Measurements from ENCODE around the gene PCBD1.
"Not testable (repeated sequence)": the region's sequence is repeated elsewhere in the genome, so short reads cannot be mapped to it uniquely, and the experiment has no call there.

Gene PCBD1

DNA sequence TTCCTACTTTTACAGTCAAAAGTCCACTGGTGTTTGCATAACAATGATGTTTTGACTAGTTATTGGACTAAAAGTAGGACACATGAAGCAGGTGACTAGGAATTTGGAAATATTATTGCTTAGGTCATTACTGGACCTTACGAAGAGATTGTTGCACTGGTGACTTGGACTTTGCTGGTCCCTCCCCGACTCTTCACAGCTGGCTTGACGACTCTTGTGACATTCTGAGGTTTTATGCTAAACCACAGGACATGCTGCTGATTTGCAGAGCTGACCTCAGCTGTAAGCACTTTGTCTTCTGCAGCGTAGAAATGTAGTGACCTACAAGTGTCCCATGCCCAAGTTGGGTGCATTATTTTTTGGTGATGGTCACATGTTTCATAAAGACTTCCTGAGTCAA, 21.9 kb downstream of the PCBD1 start:
- peaks cover 26 to 54% (median 31%) of the 10 kb centered on the region in 3 donors for H3K36me3 ChIP-seq
- intact Hi-C loops (cut with DNase I; ENCODE audit: low total_unique reads): no loop called here
- no peaks in the 10 kb centered on the region for H3K4me1 ChIP-seq
- TF ChIP-seq, protein P1, sequence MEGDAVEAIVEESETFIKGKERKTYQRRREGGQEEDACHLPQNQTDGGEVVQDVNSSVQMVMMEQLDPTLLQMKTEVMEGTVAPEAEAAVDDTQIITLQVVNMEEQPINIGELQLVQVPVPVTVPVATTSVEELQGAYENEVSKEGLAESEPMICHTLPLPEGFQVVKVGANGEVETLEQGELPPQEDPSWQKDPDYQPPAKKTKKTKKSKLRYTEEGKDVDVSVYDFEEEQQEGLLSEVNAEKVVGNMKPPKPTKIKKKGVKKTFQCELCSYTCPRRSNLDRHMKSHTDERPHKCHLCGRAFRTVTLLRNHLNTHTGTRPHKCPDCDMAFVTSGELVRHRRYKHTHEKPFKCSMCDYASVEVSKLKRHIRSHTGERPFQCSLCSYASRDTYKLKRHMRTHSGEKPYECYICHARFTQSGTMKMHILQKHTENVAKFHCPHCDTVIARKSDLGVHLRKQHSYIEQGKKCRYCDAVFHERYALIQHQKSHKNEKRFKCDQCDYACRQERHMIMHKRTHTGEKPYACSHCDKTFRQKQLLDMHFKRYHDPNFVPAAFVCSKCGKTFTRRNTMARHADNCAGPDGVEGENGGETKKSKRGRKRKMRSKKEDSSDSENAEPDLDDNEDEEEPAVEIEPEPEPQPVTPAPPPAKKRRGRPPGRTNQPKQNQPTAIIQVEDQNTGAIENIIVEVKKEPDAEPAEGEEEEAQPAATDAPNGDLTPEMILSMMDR (IDR thresholded peaks at IDR 0.05): no peak
- DNase-seq: no peak
- H3K27me3 ChIP-seq: no peaks in the 10 kb centered on the region
- no peak overlapping the region for H3K4me3 ChIP-seq
- H3K9me3 ChIP-seq: no peaks in the 10 kb centered on the region
- no peak overlapping the region for H3K27ac ChIP-seq

DNA sequence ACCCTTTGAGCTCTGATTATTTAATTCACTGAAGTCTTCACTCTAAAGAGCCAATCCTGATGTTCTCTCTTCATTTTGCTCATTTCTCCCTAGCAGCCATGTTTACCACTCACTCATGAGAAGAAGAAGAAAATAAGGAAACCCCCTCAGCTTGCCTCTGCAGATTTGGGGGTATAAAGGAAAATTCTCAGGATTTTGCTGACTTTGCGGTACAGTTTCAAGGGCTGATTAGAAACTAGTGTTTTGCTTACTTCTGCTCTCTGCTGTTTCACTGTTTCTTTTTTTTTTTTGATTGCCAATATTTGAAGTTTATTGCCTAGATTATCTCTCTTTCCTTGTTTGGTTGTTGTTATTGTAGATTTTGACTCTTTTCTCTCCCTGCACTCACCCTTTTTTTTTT, 23.4 kb downstream of the PCBD1 start:
- DNase-seq: no peak
- Histone ChIP-seq H3K9me3 (no peaks in the 10 kb centered on the region), H3K36me3 (peaks cover 32 to 55% (median 34%) of the 10 kb centered on the region in 3 donors), H3K27me3 (no peaks in the 10 kb centered on the region), H3K4me3 (no peak overlapping the region), H3K4me1 (no peaks in the 10 kb centered on the region), H3K27ac (no peak overlapping the region)
- intact Hi-C loops (cut with DNase I; ENCODE audit: low total_unique reads): no loop called here
- TF ChIP-seq, protein P1 (IDR thresholded peaks at IDR 0.05): no peak

DNA sequence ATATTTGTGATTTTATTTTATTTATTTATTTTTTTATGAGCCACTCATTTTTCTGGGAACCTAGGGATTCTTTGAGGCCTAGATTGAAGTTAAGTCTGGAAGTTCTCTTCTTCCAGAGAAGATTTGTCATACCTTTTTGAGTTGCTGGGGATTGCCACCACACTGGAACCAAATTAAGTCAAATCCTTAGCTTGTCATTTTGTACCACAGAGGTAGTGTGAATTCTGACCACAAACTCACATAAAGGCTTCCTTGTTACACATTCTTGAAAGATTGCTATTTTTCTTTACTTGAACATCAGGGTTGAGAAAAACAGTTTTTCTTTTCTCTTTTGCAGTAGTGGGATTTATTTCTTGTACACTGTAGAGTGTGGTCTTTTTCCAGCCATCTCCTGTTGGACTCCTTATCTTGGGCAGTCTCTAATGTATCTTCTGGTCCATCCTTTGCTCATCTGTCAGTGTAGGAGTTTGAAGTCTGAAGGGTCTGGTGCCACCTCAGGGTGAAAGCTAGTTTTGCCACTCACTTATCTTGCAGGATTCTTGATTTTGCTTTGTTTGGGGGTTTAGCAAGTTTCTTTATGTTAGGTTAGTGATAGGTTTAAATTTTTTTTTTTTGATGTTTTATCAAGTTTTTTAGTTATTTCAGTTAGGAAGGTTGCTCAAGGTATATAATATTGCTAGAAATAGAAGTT, 24.8 kb downstream of the PCBD1 start:
- intact Hi-C loops (cut with DNase I; ENCODE audit: low total_unique reads): no loop called here
- no peak for DNase-seq
- Histone ChIP-seq H3K27me3 (no peaks in the 10 kb centered on the region), H3K36me3 (peaks cover 26 to 55% (median 36%) of the 10 kb centered on the region in 3 donors), H3K4me1 (no peaks in the 10 kb centered on the region), H3K27ac (no peak overlapping the region), H3K4me3 (no peak overlapping the region), H3K9me3 (no peaks in the 10 kb centered on the region)
- TF ChIP-seq, protein P1 (IDR thresholded peaks at IDR 0.05): no peak

DNA sequence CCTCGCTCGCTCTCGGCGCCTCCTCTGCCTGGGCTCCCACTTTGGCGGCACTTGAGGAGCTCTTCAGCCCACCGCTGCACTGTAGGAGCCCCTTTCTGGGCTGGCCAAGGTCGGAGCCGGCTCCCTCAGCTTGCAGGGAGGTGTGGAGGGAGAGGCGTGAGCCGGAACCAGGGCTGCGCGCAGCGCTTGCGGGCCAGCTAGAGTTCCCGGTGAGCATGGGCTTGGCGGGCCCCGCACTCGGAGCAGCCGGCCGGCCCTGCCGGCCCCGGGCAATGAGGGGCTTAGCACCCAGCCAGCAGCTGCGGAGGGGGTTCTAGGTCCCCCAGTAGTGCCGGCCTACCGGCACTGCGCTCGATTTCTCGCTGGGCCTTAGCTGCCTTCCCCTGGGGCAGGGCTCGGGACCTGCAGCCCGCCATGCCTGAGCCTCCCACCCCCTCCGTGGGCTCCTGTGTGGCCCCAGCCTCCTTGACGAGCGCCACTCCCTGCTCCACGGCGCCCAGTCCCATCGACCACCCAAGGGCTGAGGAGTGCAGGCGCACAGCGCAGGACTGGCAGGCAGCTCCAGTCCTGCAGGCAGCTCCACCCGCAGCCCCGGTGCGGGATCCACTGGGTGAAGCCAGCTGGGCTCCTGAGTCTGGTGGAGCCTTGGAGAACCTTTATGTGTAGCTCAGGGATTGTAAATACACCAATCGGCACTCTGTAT, 26.7 kb downstream of the PCBD1 start:
- H3K27ac ChIP-seq; H3K4me1 ChIP-seq; intact Hi-C loops (cut with DNase I; ENCODE audit: low total_unique reads); H3K4me3 ChIP-seq; H3K9me3 ChIP-seq; H3K27me3 ChIP-seq; DNase-seq: not testable (repeated sequence)
- peaks cover 36 to 68% (median 53%) of the 10 kb centered on the region in 3 donors for H3K36me3 ChIP-seq

DNA sequence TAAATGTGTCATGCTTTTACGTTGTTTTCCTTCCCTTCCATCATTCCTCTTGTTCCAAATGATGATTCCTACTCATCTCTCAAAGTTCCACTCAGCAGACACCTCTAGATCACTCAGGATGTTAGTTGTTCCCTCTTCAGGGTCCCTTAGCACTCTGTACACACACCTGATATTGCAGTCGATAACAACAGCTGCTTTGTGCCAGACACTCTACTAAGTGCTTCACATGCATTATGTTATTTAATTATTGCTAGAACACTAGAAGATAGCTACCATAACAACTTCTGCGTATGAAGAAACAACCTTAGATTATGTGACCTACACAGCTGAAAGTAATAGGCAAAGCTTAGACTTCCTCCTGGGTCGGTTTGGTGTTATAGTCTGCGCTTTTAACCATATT, 29.6 kb downstream of the PCBD1 start:
- Histone ChIP-seq H3K27ac (no peak overlapping the region), H3K9me3 (no peaks in the 10 kb centered on the region), H3K4me3 (no peak overlapping the region), H3K27me3 (no peaks in the 10 kb centered on the region), H3K36me3 (peaks cover 60 to 89% (median 69%) of the 10 kb centered on the region in 3 donors), H3K4me1 (no peaks in the 10 kb centered on the region)
- intact Hi-C loops (cut with DNase I; ENCODE audit: low total_unique reads): no loop called here
- no peak for DNase-seq
- TF ChIP-seq, protein P1 (IDR thresholded peaks at IDR 0.05): no peak

DNA sequence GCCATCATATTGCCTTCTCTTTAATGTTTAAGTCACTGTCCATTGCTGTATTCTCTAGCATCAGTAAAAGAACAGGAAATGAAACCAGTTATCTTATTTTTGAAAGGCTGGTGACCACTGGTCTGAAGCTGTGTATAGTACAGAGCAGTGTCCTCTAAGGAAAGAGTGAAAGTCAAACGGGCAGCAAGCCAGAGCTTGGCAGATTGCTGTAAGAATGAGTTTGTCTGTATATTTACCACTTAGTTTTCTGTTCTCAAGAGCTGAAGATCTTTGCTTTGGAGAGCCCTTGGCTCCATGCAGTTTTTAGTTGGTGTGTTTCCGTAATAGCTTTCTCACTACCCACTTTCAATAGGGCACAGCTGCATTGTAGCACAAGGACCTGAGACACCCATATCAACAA, 31.9 kb downstream of the PCBD1 start:
- intact Hi-C loops (cut with DNase I; ENCODE audit: low total_unique reads): no loop called here
- DNase-seq: no peak
- H3K27ac ChIP-seq: no peak overlapping the region
- no peaks in the 10 kb centered on the region for H3K27me3 ChIP-seq
- no peaks in the 10 kb centered on the region for H3K9me3 ChIP-seq
- TF ChIP-seq, protein P1 (IDR thresholded peaks at IDR 0.05): no peak
- H3K36me3 ChIP-seq: peaks cover 61 to 95% (median 63%) of the 10 kb centered on the region in 3 donors
- no peak overlapping the region for H3K4me3 ChIP-seq
- H3K4me1 ChIP-seq: no peaks in the 10 kb centered on the region
